GM12891 (cell line): ENCODE data around the gene ERAL1.
A peak's percentile ranks its signal among the peaks of the same experiment; 100 is the strongest.
"Not testable (repeated sequence)": the region's sequence is repeated elsewhere in the genome, so short reads cannot be mapped to it uniquely, and the experiment has no call there.

Source experiments
- DNase-seq: peaks from one replicate; pipeline ENCODE4 v3.0.0; 2011; ENCODE audit warnings: low spot score; ENCODE audit not compliant: insufficient read length
- FAIRE-seq: peaks from 2 replicates; lab custom pipeline; 2011; peaks lifted over from hg19 to GRCh38; lab: Jason Lieb, UNC
- PAX5 ChIP-seq: IDR thresholded peaks from 2 replicates; pipeline ENCODE4 v1.6.1; 2011; ENCODE audit warnings: low read length, moderate library complexity, mild to moderate bottlenecking; ENCODE audit not compliant: insufficient read depth, severe bottlenecking
- POLR2A ChIP-seq: IDR thresholded peaks from 2 replicates; pipeline ENCODE4 v1.6.1; 2011; ENCODE audit warnings: low read depth, low read length, control low read depth
- POLR2AphosphoS5 ChIP-seq: IDR thresholded peaks from 2 replicates; pipeline ENCODE4 v1.6.1; 2011; ENCODE audit warnings: low read depth, low read length, control low read depth
- POU2F2 ChIP-seq: IDR thresholded peaks from 2 replicates; pipeline ENCODE4 v1.6.1; 2011; ENCODE audit warnings: low read depth, mild to moderate bottlenecking, control low read depth, low read length, moderate library complexity
- SPI1 ChIP-seq: IDR thresholded peaks from 2 replicates; pipeline ENCODE4 v1.6.1; 2011; ENCODE audit warnings: low read depth, low read length, control low read depth
- TAF1 ChIP-seq: IDR thresholded peaks from 2 replicates; pipeline ENCODE4 v1.6.1; 2011; ENCODE audit warnings: low read depth, low read length, control low read depth

ERAL1 gene

DNA sequence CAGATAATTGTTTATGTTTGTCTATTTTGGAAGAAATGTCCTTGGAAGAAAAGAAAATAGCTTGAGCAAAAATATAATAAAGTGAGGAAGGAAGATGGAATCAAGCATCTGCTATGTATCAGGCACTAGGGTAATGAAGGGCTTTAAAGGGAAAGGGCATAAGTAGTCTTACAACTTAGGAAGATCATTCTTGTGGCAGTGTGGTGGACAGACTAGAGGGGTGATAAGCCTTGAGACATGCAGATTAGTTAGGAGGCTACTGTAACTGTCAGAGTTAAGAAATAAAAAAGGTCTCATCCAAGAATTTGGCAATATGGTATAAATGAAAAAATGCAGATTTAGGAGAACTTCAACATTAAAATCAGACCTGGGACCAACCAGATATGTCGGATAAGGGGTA lies 27.1 kb upstream of the ERAL1 start:
- FAIRE-seq = no peak
- TF ChIP-seq POLR2AphosphoS5 (no peak), POLR2A (no peak), POU2F2 (no peak), SPI1 (no peak), PAX5 (no peak), TAF1 (no peak)
- no peak for DNase-seq

DNA sequence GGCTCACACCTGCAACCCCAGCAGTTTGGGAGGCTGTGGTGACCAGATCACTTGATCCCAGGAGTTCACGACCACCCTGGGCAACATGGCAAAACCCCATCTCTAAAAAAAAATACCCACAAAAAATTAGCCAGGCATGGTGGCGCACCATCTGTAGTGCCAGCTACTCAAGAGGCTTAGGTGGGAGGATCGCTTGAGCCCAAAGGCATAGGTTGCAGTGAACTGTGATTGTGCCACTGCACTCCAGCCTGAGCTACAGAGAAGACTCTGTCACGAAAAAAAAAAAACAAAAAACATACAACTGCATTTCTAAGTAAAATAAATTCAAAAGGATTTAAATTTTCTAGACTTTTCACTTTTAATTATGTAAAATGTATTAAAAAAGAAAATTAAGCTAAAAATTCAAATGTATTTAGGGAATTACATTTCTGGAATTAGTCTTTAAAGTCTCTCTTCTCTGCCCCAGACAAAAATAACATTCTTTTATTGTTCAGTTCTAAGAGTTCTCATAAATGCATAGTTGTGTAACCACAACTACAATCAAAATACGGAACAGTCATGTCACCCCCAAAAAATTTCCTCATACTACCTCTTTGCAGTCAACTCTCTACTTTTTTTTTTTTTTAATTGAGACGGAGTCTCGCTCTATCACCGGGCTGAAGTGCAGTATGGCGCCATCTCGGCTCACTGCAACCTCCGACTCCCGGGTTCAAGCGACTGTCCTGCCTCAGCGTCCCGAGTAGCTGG lies 26.3 kb upstream of the ERAL1 start:
- DNase-seq (no peak), FAIRE-seq (no peak)
- TF ChIP-seq POLR2A (no peak), POLR2AphosphoS5 (no peak), SPI1 (no peak), POU2F2 (no peak), TAF1 (no peak), PAX5 (no peak)

DNA sequence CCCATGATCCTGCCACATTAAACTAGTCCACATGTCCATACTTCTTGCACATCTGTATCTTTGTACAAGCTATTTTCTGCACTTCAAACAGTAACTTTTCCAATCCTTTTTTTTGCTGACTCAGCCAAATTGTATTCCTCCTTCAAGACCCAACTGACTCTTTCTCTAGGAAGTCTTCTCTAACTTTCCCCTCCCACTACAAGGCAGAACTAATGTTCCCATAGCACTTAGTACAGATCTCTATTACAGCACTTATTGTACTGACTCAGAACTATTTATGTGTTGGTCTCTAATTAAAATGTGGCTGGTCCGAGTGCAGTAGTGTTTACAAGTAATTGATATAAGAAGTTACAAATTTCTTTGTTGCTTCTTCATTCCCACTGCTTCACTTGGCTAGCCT lies 20.4 kb upstream of the ERAL1 start:
- DNase-seq (no peak), FAIRE-seq (no peak)
- TF ChIP-seq SPI1 = no peak
- no peak for TF ChIP-seq POU2F2
- TF ChIP-seq PAX5 = no peak
- no peak for TF ChIP-seq TAF1
- TF ChIP-seq POLR2AphosphoS5 = no peak
- TF ChIP-seq POLR2A = no peak

DNA sequence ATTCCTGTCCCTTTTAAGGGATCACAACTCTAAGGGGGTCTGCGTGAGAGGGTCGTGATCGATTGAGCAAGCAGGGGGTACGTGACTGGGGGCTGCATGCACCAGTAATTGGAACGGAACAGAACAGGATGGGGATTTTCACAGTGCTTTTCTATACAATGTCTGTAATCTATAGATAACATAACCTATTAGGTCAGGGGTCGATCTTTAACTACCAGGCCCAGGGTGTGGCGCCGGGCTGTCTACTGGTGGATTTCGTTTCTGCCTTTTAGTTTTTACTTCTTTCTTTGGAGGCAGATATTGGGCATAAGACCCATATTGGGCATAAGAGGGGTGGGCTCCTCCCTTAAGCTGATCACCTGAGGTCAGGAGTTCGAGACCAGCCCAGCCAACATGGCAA lies 18.3 kb upstream of the ERAL1 start:
- FAIRE-seq, DNase-seq: not testable (repeated sequence)

DNA sequence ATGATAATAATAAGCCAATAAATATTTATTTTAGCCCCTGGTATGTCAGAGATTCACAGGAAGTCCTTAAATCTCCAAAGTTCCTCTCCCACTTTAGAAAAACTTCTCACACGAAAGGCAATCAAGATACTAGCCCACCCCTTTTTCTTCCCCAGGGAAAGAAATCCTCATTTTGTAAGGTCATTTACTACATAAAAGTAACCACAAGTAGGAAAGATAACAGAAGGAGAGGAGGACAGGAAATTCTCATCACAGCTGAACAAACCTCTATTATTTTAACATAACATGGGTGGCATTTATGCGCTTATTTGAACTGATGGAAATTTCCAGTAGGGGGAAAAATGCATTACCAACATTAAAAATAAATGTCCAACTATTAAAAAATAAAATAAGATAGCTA lies 15.6 kb upstream of the ERAL1 start:
- TF ChIP-seq PAX5 = no peak
- no peak for TF ChIP-seq POLR2A
- TF ChIP-seq POLR2AphosphoS5 = no peak
- TF ChIP-seq SPI1 = no peak
- TF ChIP-seq TAF1 = no peak
- no peak for TF ChIP-seq POU2F2
- DNase-seq = no peak
- FAIRE-seq = no peak

DNA sequence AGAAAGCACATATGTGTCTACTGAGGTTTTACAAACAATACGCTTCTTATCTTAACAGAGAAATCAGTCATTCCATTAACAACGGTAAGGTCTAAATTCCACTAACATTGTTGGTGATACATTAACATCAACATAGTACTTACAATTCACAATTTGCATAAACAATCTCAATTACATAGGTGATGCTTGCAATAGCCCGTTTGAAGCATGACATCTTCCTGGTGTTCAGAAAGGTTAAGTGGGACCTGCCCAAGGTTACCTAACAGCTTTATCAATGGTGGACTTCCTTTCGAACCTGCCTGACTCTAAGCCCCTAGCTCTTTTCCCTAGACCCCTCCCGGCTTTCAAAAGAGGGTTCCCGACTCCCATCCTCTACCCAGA lies 12.9 kb upstream of the ERAL1 start:
- no peak for TF ChIP-seq SPI1
- no peak for TF ChIP-seq POLR2A
- no peak for TF ChIP-seq PAX5
- TF ChIP-seq TAF1 = no peak
- no peak for TF ChIP-seq POU2F2
- FAIRE-seq (peak; percentile 68), DNase-seq (no peak)

DNA sequence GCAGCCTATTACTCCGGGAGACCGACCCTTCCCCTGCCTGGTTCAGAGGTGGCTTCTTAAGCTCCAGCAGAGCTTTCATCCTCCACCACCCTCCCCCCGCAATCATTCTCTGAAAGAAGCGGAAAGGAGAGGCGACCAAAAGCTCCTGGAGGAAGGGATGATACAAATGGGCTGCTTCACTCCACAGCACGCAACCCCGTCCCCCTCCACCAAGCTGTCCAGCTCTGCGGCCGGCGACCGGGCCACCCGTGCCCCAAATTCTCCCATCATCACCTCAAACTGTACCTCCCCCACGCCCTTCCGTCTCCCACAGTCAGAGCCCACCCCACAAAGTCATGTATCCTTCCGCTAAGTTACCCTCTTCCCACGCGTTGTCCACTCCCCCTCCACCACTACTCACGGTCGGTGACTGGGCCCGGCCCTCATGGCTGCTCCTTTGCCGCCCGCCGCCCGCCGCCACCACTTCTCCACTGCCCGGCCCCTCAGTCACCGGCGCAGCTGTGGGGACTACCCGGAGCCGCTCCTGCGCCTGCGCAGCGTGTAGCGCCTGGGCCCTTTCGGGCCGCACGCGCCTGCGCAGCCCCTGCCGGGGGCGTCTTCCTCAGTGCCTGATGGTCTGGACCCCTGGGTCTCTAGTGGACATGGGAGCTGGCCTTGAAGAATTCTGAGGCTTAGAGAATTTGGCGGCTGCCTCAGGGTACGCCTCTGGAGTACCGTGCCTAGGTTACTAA lies 12.4 kb upstream of the ERAL1 start, which contains the start of gene FAM222B:
Gene FAM222B, minus strand, starts transcription at position 509 of the 731 bp plus-strand sequence. CDS start 76,123 bp downstream, outside the sequence.
- peak; percentile 99 for DNase-seq
- TF ChIP-seq POU2F2 (peak; percentile 57; the same call in 1 of the 2 replicates), TAF1 (0 out of 2 replicates have a peak, but pooled peaks have one; percentile 20), POLR2A (peak; percentile 36; the same call in 1 of the 2 replicates), PAX5 (no peak)
- FAIRE-seq = peak; percentile 92

DNA sequence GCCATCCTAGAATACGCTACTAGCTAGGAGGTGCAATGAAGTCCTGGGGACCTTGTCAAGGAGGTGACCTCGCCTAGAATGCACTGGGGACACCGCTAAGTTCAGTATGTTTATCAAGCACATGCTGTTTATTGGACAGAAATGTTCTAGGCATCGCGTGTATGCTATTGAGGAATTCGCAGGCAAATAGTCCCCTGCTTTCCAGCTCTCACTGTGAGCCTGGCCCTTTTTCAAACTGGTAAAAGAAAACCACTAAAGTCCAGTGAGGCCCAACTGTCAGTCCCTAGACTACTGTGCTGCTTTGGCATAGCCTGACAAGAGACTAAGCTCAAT lies 11.0 kb upstream of the ERAL1 start:
- DNase-seq (no peak), FAIRE-seq (no peak)
- TF ChIP-seq POLR2A = no peak
- TF ChIP-seq POLR2AphosphoS5 = no peak
- TF ChIP-seq SPI1 = no peak
- no peak for TF ChIP-seq PAX5
- TF ChIP-seq TAF1 = no peak

DNA sequence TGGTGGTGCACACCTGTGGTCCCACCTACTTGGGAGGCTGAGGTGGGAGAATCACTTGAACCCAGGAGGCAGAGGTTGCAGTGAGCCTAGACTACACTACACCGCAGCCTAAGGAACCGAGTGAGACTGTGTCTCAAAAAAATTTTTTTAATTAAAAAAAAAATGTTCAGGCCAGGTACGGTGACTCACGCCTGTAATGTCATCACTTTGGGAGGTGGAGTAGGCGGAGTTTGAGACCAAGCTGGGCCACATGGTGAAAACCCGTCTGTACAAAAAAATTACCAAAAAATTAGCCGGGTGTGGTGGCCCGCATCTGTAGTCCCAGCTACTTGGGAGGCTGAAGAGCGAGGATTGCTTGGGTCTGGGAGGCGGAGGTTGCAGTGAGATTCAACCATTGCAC lies 8.6 kb upstream of the ERAL1 start:
- TF ChIP-seq TAF1 (no peak), POLR2AphosphoS5 (no peak), PAX5 (no peak), POLR2A (no peak), POU2F2 (no peak), SPI1 (no peak)
- FAIRE-seq = no peak
- DNase-seq = no peak

DNA sequence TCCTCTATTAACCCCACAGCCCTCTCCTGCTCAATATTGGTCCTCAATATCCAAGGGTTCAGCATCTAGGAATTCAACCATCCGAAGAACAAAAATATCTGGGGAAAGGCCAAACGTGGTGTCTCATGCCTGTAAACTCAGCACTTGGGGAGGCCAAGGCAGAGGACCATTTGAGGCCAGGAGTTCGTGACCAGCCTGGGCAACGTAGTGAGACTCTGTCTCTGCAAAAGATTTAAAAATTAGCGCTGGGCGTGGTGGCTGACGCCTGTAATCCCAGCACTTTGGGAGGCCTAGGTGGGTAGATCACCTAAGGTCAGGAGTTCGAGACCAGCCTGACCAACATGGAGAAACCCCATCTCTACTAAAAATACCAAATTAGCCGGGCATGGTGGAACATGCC lies 8.1 kb upstream of the ERAL1 start:
- FAIRE-seq, DNase-seq: not testable (repeated sequence)

DNA sequence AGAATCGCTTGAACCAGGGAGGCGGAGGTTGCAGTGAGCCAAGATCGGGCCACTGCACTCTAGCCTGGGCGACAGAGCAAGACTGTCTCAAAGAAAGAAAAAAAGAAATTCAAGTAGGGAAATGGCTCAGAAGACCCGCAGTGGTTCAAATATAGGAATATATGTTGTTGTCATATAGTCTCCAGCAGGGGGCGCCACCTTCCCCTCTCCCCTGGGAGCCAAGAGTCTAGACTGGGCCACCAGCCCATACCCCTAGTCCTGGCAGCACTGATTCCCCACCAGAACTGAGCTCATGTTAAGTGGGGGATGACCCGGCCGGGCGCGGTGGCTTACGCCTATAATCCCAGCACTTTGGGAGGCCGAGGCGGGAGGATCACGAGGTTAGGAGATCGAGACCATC lies 6.1 kb upstream of the ERAL1 start:
- peak; percentile 51 for DNase-seq
- FAIRE-seq = not testable (repeated sequence)
